HEK293 (cell line): ENCODE data around the gene NDOR1.

Experiments
- CTCF ChIA-PET: fragments of 350-600 bp; formaldehyde crosslinking; extraction: SDS; loops from one replicate; lab custom pipeline; 2021; ENCODE audit warnings: antibody characterized with exemption; lab: Yijun Ruan, JAX
- POLR2A ChIA-PET: fragments of 300-600 bp; formaldehyde crosslinking; extraction: SDS; loops from one replicate; lab custom pipeline; 2020; ENCODE audit warnings: antibody characterized with exemption, inconsistent platforms; lab: Yijun Ruan, JAX
- H3K27ac ChIP-seq: fragments of 200-500 bp; sonication (Bioruptor generic); 2 replicates; pipeline ENCODE4 v1.5.1; 2014; ENCODE audit warnings: low read depth, low read length, control low read depth, inconsistent platforms; ENCODE audit errors: extremely low read depth
- H3K36me3 ChIP-seq, 2 experiments: fragments of 200-500 bp in 1 of 2; sonication (Bioruptor generic) in 1 of 2; 1 replicate in 1 of 2; 2 replicates in 1 of 2; pipeline ENCODE4 v1.5.1; 2014 to 2017; ENCODE audit warnings: inconsistent platforms in 2 of 2, low read length in 2 of 2; ENCODE audit not compliant: control insufficient read depth in 2 of 2, insufficient read depth in 1 of 2
- H3K4me1 ChIP-seq: fragments of 200-500 bp; sonication (Bioruptor generic); 2 replicates; pipeline ENCODE4 v1.5.1; 2014; ENCODE audit warnings: mild to moderate bottlenecking, low read length, inconsistent platforms; ENCODE audit not compliant: control insufficient read depth, insufficient read depth
- H3K4me3 ChIP-seq: 2 replicates; pipeline ENCODE4 v1.5.1; 2011; ENCODE audit warnings: low read depth, mild to moderate bottlenecking, control low read depth, low read length, moderate library complexity
- H3K9me3 ChIP-seq: fragments of 200-500 bp; sonication (Bioruptor generic); 2 replicates; pipeline ENCODE4 v1.5.1; 2014; ENCODE audit warnings: low read depth, low read length, inconsistent platforms; ENCODE audit not compliant: control insufficient read depth, insufficient read depth
- GFI1B ChIP-seq: fragments of 450-650 bp; formaldehyde crosslinking; IDR thresholded peaks from 2 replicates; pipeline ENCODE4 v1.5.1; 2016; ENCODE audit warnings: missing biosample characterization, missing genetic modification characterization
- HOXA7 ChIP-seq: sonication (generic); formaldehyde crosslinking; IDR thresholded peaks from 2 replicates; pipeline ENCODE4 v1.8.1; 2022; ENCODE audit warnings: missing genetic modification reagents, borderline replicate concordance
- KLF10 ChIP-seq: fragments of 450-650 bp; IDR thresholded peaks from 2 replicates; pipeline ENCODE4 v1.5.1; 2018; ENCODE audit warnings: missing biosample characterization, mild to moderate bottlenecking, missing genetic modification characterization
- MEIS1 ChIP-seq: sonication (generic); formaldehyde crosslinking; IDR thresholded peaks from 2 replicates; pipeline ENCODE4 v1.8.1; 2022; ENCODE audit warnings: missing genetic modification reagents, mild to moderate bottlenecking, borderline replicate concordance
- SP3 ChIP-seq: fragments of 450-650 bp; formaldehyde crosslinking; IDR thresholded peaks from 2 replicates; pipeline ENCODE4 v1.5.1; 2016; ENCODE audit warnings: missing biosample characterization, missing genetic modification characterization
- ZFHX2 ChIP-seq: fragments of 450-650 bp; formaldehyde crosslinking; conservative IDR thresholded peaks from 2 replicates; pipeline ENCODE4 v1.5.1; 2016; ENCODE audit warnings: missing biosample characterization, missing genetic modification characterization
- ZFP41 ChIP-seq: fragments of 450-650 bp; formaldehyde crosslinking; IDR thresholded peaks from 2 replicates; pipeline ENCODE4 v1.5.1; 2016; ENCODE audit warnings: missing biosample characterization, missing genetic modification characterization, borderline replicate concordance
- ZIC2 ChIP-seq: fragments of 450-650 bp; formaldehyde crosslinking; IDR thresholded peaks from 2 replicates; pipeline ENCODE4 v1.5.1; 2016; ENCODE audit warnings: missing biosample characterization, missing genetic modification characterization
- ZNF10 ChIP-seq: fragments of 450-650 bp; formaldehyde crosslinking; IDR thresholded peaks from 2 replicates; pipeline ENCODE4 v1.5.1; 2017; ENCODE audit warnings: missing biosample characterization, missing genetic modification characterization
- ZNF175 ChIP-seq: fragments of 450-650 bp; formaldehyde crosslinking; IDR thresholded peaks from 2 replicates; pipeline ENCODE4 v1.5.1; 2016; ENCODE audit warnings: missing biosample characterization, missing genetic modification characterization
- ZNF214 ChIP-seq: fragments of 450-650 bp; formaldehyde crosslinking; IDR thresholded peaks from 2 replicates; pipeline ENCODE4 v1.5.1; 2017; ENCODE audit warnings: missing biosample characterization, mild to moderate bottlenecking, missing genetic modification characterization, borderline replicate concordance
- ZNF23 ChIP-seq: fragments of 450-650 bp; formaldehyde crosslinking; IDR thresholded peaks from 2 replicates; pipeline ENCODE4 v1.5.1; 2016; ENCODE audit warnings: missing biosample characterization, missing genetic modification characterization, borderline replicate concordance
- ZNF274 ChIP-seq, 2 experiments: fragments of 200-500 bp in 1 of 2; fragments of 450-650 bp in 1 of 2; sonication (Bioruptor generic) in 1 of 2; formaldehyde crosslinking in 1 of 2; IDR thresholded peaks; 2 replicates each; pipeline versions ENCODE4 v1.5.1 to v1.6.1; 2014 to 2016; ENCODE audit warnings: borderline replicate concordance in 1 of 2, inconsistent platforms in 1 of 2, low read length in 1 of 2, missing biosample characterization in 1 of 2, missing genetic modification characterization in 1 of 2
- ZNF366 ChIP-seq: fragments of 450-650 bp; formaldehyde crosslinking; conservative IDR thresholded peaks from 2 replicates; pipeline ENCODE4 v1.5.1; 2016; ENCODE audit warnings: missing biosample characterization, missing genetic modification characterization
- ZNF416 ChIP-seq: fragments of 450-650 bp; formaldehyde crosslinking; IDR thresholded peaks from 2 replicates; pipeline ENCODE4 v1.5.1; 2016; ENCODE audit warnings: missing biosample characterization, missing genetic modification characterization
- ZNF544 ChIP-seq: fragments of 450-650 bp; formaldehyde crosslinking; IDR thresholded peaks from 2 replicates; pipeline ENCODE4 v1.5.0; 2017; ENCODE audit warnings: missing biosample characterization, missing genetic modification characterization
- ZNF560 ChIP-seq: fragments of 450-650 bp; formaldehyde crosslinking; IDR thresholded peaks from 2 replicates; pipeline ENCODE4 v1.5.1; 2017; ENCODE audit warnings: missing biosample characterization, missing genetic modification characterization, borderline replicate concordance
- ZNF600 ChIP-seq: fragments of 450-650 bp; formaldehyde crosslinking; IDR thresholded peaks from 2 replicates; pipeline ENCODE4 v1.5.1; 2016; ENCODE audit warnings: missing biosample characterization, missing genetic modification characterization
- ZNF610 ChIP-seq: fragments of 450-650 bp; formaldehyde crosslinking; IDR thresholded peaks from 2 replicates; pipeline ENCODE4 v1.5.1; 2016; ENCODE audit warnings: missing biosample characterization, missing genetic modification characterization, borderline replicate concordance
- ZNF777 ChIP-seq: fragments of 450-650 bp; formaldehyde crosslinking; IDR thresholded peaks from 2 replicates; pipeline ENCODE4 v1.5.1; 2017; ENCODE audit warnings: missing biosample characterization, missing genetic modification characterization, borderline replicate concordance
- ZNF791 ChIP-seq: fragments of 450-650 bp; formaldehyde crosslinking; IDR thresholded peaks from 2 replicates; pipeline ENCODE4 v1.5.1; 2016; ENCODE audit warnings: missing biosample characterization, missing genetic modification characterization
- TF ChIP-seq, protein P1 (sequence below): fragments of 450-650 bp; formaldehyde crosslinking; IDR thresholded peaks from 2 replicates; pipeline ENCODE4 v1.5.1; 2016; ENCODE audit warnings: missing biosample characterization, missing genetic modification characterization
- TF ChIP-seq, protein P2 (sequence below): fragments of 450-650 bp; formaldehyde crosslinking; IDR thresholded peaks from 2 replicates; pipeline ENCODE4 v1.5.1; 2016; ENCODE audit warnings: missing biosample characterization, missing genetic modification characterization, borderline replicate concordance
- TF ChIP-seq, protein P3 (sequence below): fragments of 450-650 bp; formaldehyde crosslinking; IDR thresholded peaks from 2 replicates; pipeline ENCODE4 v1.5.1; 2016; ENCODE audit warnings: missing biosample characterization, missing genetic modification characterization
- TF ChIP-seq, protein P4 (sequence below): IDR thresholded peaks from 2 replicates; pipeline ENCODE4 v1.6.1; 2011; ENCODE audit warnings: mild to moderate bottlenecking, low read depth, low read length, borderline replicate concordance

NDOR1 gene

DNA sequence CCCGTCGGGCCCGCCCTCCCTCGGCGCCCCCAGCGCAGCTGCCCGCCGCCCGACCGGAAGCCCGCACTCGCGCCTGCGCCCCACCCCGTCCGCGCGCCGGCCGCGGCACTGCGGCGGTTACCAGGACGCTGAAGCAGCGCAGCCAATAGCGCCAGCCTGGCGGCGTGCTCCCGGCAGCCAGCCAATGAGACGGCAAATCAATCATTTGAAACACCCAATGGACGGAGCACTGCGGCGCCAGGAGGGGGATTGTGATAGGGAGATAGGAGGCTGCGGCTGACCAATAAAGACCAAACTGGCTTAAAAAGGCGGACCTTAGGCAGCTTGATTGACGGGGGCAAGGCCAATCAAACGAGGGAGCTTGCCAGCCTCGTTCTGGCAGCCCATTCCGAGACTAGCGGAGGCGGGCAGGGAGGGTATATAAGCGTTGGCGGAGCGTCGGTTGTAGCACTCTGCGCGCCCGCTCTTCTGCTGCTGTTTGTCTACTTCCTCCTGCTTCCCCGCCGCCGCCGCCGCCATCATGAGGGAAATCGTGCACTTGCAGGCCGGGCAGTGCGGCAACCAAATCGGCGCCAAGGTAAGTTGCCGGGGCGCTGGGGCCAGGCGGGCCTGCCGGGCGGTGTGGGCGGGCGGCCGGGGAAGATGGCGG is 35.5 kb downstream of the NDOR1 start, which contains the start of gene TUBB4B (continued):
- TF ChIP-seq ZFP41 (tag by site-specific recombination) (peak; percentile 84; the same call in 1 of the 2 replicates), ZNF777 (tag by site-specific recombination) (no peak), ZNF23 (tag by site-specific recombination) (no peak), ZNF416 (tag by site-specific recombination) (no peak), ZNF610 (tag by site-specific recombination) (peak; percentile 67; the same call in 1 of the 2 replicates), SP3 (tag by site-specific recombination) (peak; percentile 82; the same call in 1 of the 2 replicates), ZIC2 (tag by site-specific recombination) (no peak), ZNF791 (no peak), GFI1B (tag by site-specific recombination) (no peak), ZNF600 (tag by site-specific recombination) (0 out of 2 replicates have a peak, but pooled peaks have one; percentile 8), HOXA7 (CRISPR knock-in tag) (no peak), ZNF544 (tag by site-specific recombination) (no peak), MEIS1 (no peak), ZFHX2 (peak; percentile 92)
- TF ChIP-seq, protein P1, sequence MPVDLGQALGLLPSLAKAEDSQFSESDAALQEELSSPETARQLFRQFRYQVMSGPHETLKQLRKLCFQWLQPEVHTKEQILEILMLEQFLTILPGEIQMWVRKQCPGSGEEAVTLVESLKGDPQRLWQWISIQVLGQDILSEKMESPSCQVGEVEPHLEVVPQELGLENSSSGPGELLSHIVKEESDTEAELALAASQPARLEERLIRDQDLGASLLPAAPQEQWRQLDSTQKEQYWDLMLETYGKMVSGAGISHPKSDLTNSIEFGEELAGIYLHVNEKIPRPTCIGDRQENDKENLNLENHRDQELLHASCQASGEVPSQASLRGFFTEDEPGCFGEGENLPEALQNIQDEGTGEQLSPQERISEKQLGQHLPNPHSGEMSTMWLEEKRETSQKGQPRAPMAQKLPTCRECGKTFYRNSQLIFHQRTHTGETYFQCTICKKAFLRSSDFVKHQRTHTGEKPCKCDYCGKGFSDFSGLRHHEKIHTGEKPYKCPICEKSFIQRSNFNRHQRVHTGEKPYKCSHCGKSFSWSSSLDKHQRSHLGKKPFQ = no peak
- TF ChIP-seq, protein P2, sequence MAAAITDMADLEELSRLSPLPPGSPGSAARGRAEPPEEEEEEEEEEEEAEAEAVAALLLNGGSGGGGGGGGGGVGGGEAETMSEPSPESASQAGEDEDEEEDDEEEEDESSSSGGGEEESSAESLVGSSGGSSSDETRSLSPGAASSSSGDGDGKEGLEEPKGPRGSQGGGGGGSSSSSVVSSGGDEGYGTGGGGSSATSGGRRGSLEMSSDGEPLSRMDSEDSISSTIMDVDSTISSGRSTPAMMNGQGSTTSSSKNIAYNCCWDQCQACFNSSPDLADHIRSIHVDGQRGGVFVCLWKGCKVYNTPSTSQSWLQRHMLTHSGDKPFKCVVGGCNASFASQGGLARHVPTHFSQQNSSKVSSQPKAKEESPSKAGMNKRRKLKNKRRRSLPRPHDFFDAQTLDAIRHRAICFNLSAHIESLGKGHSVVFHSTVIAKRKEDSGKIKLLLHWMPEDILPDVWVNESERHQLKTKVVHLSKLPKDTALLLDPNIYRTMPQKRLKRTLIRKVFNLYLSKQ (tag by site-specific recombination) = no peak
- TF ChIP-seq, protein P3, sequence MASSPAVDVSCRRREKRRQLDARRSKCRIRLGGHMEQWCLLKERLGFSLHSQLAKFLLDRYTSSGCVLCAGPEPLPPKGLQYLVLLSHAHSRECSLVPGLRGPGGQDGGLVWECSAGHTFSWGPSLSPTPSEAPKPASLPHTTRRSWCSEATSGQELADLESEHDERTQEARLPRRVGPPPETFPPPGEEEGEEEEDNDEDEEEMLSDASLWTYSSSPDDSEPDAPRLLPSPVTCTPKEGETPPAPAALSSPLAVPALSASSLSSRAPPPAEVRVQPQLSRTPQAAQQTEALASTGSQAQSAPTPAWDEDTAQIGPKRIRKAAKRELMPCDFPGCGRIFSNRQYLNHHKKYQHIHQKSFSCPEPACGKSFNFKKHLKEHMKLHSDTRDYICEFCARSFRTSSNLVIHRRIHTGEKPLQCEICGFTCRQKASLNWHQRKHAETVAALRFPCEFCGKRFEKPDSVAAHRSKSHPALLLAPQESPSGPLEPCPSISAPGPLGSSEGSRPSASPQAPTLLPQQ (tag by site-specific recombination) = no peak; the same call in 1 of the 2 replicates

DNA sequence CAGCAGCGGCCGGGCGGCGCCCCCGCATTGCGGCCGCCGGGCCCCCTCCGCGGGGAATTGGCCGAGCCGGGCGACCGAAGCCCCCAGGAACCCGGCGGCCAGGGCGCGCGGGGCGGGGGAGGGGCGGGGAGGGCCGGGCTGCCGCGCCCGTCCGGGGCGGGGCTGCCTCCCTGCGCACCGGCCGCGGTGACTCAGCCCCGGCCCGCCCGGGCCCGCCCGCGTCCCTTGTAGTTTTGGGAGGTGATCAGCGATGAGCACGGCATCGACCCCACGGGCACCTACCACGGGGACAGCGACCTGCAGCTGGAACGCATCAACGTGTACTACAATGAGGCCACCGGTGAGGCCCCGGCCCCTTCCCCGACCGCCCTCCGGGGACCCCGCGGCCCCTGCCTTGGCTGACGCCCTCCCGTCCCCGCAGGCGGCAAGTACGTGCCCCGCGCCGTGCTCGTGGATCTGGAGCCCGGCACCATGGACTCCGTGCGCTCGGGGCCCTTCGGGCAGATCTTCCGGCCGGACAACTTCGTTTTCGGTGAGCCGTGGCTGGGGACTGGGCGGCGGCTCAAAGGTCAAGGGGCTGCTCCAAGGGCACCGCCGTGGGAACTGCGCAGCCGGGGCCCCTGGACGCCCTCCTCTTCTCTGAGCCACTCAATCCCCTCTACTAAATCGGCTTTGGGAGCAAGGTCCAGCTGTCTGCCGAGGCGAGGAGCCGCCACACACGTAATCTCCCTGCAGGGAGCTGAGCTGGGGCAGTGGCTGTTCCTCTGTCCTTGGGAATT is 36.2 kb downstream of the NDOR1 start:
- Histone ChIP-seq H3K4me3 (peak overlapping the region; percentile 83), H3K27ac (peak overlapping the region; percentile 89), H3K9me3 (no peaks in the 10 kb centered on the region), H3K36me3 (peaks cover 0 to 32% of the 10 kb centered on the region in 2 experiments; a peak in 1 of 3 replicates), H3K4me1 (peaks cover 6% of the 10 kb centered on the region; the same call in 1 of the 2 replicates)
- CTCF ChIA-PET = interaction anchor here (0.8 to 1.6 kb wide), 5 partner anchors 12 to 212 kb away, joined by 3 to 13 read pairs (median 5); partner anchors contain the start of genes CYSRT1, NELFB and NPDC1
- POLR2A ChIA-PET = interaction anchor here (0.6 to 11.5 kb wide), 56 partner anchors 12 to 514 kb away, joined by 3 to 336 read pairs (median 6); partner anchors contain the start of genes ANAPC2, ARRDC1, CYSRT1 and EXD3
- TF ChIP-seq ZNF10 (tag by site-specific recombination) (no peak), ZNF214 (tag by site-specific recombination) (no peak), KLF10 (tag by site-specific recombination) (0 out of 2 replicates have a peak, but pooled peaks have one; percentile 1), ZNF560 (tag by site-specific recombination) (no peak), ZNF366 (no peak), ZNF175 (tag by site-specific recombination) (no peak), ZNF274 (IDR thresholded peaks at IDR 0.05; ENCODE audit: low read length) (no peak), ZNF274 (tag by site-specific recombination; IDR thresholded peaks at IDR 0.05; ENCODE audit: borderline replicate concordance) (no peak)
- TF ChIP-seq, protein P2 (tag by site-specific recombination) = no peak
- TF ChIP-seq, protein P4, sequence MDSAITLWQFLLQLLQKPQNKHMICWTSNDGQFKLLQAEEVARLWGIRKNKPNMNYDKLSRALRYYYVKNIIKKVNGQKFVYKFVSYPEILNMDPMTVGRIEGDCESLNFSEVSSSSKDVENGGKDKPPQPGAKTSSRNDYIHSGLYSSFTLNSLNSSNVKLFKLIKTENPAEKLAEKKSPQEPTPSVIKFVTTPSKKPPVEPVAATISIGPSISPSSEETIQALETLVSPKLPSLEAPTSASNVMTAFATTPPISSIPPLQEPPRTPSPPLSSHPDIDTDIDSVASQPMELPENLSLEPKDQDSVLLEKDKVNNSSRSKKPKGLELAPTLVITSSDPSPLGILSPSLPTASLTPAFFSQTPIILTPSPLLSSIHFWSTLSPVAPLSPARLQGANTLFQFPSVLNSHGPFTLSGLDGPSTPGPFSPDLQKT = no peak
